ENCODE measurements around the gene DENND1A. TPM values are rescaled to one million over a fixed set of nuclear protein-coding genes. Genes with fewer than 3 reads are reported as not detected.
"Not testable (repeated sequence)": the region's sequence is repeated elsewhere in the genome, so short reads cannot be mapped to it uniquely, and the experiment has no call there.

The DENND1A gene
- total RNA-seq, 1 experiment from 2014 or later: 7.2 TPM

DNA sequence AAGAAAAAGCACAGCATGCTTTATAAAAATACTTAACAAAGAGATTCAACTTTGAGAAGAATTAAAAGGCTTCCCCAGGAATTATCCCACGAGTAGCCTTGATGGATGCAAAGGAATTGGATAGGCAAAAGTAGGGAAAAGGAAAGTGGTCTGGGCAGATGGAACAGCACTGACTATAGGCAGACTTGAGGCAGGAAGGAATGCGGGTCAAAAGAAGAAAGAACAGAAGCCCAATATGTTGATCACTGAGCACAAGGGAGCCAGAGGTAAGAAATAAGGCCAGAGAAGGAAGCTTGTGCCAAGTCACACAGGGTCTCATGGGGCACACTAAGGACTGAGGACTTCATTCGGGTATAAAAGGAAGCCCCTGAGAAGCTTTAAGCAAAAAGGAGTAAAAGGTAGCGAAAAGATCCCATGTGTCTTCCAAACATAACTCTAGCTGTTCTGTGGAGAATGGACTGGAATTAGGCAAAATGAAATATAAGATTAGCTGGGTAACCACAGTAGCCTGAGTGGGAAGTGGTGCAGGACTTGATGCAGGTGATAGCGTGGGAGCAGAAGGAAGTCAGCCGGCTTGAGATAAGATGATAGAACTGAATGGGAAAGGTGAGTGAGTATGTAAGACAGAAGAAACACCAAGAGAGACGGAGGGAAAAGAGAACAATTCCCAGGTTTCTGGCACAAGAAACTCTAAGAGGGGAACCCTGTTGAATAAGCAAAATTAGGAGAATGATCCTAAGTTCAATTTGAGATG is 106.6 kb downstream of the DENND1A start:
- Histone ChIP-seq H3K4me3 (no peak overlapping the region), H3K27me3 (replicated peaks) (no peaks in the 10 kb centered on the region), H3K36me3 (no peaks in the 10 kb centered on the region), H3K9me3 (replicated peaks) (peaks cover 3% of the 10 kb centered on the region; the same call in 1 of the 2 replicates), H3K4me1 (replicated peaks) (no peaks in the 10 kb centered on the region), H3K27ac (no peak overlapping the region)
- no peak for DNase-seq (ENCODE audit: low read depth in 1 of 2, low spot score in 2 of 2)

DNA sequence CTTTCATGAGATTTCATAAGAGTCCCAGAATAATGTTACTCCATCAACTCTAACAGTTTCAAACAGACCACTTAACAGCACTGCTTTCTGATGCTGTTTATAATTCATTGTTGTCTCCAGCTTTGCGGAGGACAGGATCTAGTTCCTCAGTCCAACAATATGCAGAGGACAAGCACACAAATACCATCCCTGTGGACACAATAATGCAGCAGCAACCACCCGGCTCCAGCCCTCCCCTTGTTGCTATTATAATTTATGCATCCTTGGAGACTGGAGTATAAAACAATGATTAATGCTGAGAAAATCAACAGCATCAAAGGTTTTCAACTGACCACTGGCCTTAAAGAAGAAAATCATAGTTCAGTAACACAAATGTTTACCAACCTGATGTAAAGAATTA is 108.3 kb downstream of the DENND1A start:
- DNase-seq (ENCODE audit: low read depth in 1 of 2, low spot score in 2 of 2): no peak
- Histone ChIP-seq H3K27me3 (replicated peaks) (no peaks in the 10 kb centered on the region), H3K4me3 (no peak overlapping the region)

DNA sequence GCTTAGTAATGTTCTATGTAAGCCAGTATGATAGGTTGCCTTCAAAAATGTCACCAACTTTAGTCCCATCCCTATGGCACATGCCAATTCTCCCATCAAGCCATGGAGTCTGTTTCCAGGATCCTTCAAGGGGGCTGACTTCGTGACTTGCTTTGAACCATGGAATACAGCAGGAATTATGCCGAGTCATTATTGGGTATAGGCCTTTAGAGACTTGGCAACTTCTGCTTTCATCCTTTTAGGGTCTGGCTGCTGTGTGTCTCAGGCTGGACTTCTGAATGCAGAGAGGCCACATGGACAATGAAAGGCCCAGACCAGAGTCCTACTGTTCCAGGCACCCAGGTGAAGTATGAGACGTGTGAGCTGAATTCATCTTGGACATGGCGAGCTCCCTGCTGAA is 109.8 kb downstream of the DENND1A start:
- Histone ChIP-seq H3K27ac (no peak overlapping the region), H3K4me1 (replicated peaks) (no peaks in the 10 kb centered on the region), H3K36me3 (no peaks in the 10 kb centered on the region), H3K9me3 (replicated peaks) (no peaks in the 10 kb centered on the region), H3K4me3 (no peak overlapping the region), H3K27me3 (replicated peaks) (no peaks in the 10 kb centered on the region)
- DNase-seq (ENCODE audit: low read depth in 1 of 2, low spot score in 2 of 2): no peak

More for the DNA sequence above, 108.3 kb downstream of the DENND1A start:
- Histone ChIP-seq H3K4me1 (replicated peaks) (no peaks in the 10 kb centered on the region), H3K36me3 (no peaks in the 10 kb centered on the region), H3K27ac (no peak overlapping the region), H3K9me3 (replicated peaks) (no peaks in the 10 kb centered on the region)

DNA sequence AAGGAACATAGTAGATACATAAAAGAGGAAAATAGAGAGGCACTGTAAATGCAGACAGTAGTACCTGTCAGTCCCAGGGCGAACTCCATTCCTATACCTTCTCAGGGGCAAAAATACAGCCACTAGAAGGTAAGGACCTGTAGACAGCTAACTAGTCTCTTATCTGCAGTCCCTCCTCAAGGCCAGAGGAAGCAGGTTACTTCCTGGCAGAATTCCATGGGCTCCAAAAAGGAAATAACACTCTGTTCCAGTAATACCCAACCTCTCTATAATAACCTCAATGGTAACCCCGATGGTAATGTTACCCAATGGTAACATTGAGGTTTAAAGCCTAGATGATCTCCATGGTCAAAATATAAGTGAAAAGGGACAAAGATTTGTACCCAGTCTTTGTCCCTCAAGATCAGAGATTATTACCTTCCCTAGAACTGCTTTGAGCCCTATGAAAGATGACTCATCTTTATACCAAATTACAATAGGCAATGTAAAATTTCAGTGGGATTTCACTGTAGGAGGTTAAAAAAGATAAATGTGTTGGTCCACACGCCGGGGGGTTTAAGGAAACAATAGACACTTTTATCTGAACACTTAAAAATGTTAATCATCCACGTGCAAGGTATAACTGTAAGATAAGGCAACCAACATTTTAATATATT is 113.0 kb downstream of the DENND1A start:
- DNase-seq (ENCODE audit: low read depth in 1 of 2, low spot score in 2 of 2): no peak
- Histone ChIP-seq H3K4me3 (no peak overlapping the region), H3K27me3 (replicated peaks) (0 out of 2 replicates have a peak, but pooled peaks cover 2% of the 10 kb centered on the region), H3K9me3 (replicated peaks) (no peaks in the 10 kb centered on the region), H3K4me1 (replicated peaks) (no peaks in the 10 kb centered on the region), H3K27ac (no peak overlapping the region), H3K36me3 (no peaks in the 10 kb centered on the region)

DNA sequence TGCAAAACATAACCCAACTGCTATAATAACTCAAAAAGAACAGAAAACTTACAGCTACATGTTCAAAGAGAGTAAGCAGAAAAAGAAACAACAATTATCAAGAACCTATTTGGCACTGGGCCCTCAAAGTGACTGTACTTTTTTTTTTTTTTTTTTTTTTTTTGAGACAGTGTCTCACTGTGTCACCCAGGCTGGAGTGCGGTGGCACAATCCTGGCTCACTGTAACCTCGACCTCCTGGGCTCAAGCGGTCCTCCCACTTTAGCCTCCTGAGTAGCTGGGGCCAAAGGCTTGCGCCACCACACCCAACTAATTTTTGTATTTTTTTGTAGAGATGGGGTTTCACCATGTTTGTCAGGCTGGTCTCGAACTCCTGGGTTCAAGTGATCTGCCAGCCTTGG is 114.1 kb downstream of the DENND1A start:
- H3K27ac ChIP-seq; H3K4me1 ChIP-seq (replicated peaks); DNase-seq (ENCODE audit: low read depth in 1 of 2, low spot score in 2 of 2); H3K36me3 ChIP-seq; H3K4me3 ChIP-seq; H3K27me3 ChIP-seq (replicated peaks); H3K9me3 ChIP-seq (replicated peaks): not testable (repeated sequence)

DNA sequence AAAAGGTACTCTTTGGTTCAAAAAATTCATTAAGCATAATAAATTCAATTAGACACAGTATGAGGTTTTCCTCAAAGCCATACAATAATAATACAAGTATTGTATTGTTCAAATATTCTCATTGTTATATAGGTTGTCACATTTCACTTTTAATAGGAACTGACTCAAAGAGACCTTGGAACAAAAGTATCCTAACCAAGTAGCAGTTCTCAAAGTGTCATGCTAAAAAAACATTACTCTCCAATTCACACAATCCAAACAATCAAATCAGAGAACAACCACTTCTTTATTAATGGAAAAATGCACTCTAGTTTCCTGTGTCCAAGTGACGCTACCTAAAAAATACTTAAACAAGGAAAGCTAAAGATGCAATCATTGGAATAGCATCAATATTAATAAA is 115.4 kb downstream of the DENND1A start:
- Histone ChIP-seq H3K4me3 (no peak overlapping the region), H3K36me3 (no peaks in the 10 kb centered on the region), H3K27me3 (replicated peaks) (0 out of 2 replicates have a peak, but pooled peaks cover 2% of the 10 kb centered on the region), H3K4me1 (replicated peaks) (no peaks in the 10 kb centered on the region), H3K27ac (no peak overlapping the region), H3K9me3 (replicated peaks) (no peaks in the 10 kb centered on the region)
- no peak for DNase-seq (ENCODE audit: low read depth in 1 of 2, low spot score in 2 of 2)

DNA sequence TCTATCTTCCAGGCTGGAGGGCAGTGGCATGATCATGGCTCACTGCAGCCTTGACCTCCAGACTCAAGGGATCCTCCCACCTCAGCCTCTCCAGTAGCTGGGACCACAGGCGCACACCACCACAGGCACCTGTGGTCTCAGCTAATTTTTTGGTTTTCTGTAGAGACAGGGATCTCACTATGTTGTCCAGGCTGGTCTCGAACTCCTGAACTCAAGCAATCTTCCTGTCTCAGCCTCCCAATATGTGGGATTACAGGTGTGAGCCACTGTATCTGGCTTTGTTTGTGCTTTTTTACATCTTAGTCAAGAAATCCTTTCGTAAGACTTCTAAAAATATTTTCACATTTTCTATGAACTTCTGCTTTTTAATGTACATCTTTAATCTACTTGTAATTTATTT is 116.9 kb downstream of the DENND1A start:
- DNase-seq (ENCODE audit: low read depth in 1 of 2, low spot score in 2 of 2): no peak
- Histone ChIP-seq H3K9me3 (replicated peaks) (no peaks in the 10 kb centered on the region), H3K4me3 (no peak overlapping the region), H3K27ac (no peak overlapping the region), H3K27me3 (replicated peaks) (0 out of 2 replicates have a peak, but pooled peaks cover 2% of the 10 kb centered on the region), H3K36me3 (no peaks in the 10 kb centered on the region), H3K4me1 (replicated peaks) (no peaks in the 10 kb centered on the region)

DNA sequence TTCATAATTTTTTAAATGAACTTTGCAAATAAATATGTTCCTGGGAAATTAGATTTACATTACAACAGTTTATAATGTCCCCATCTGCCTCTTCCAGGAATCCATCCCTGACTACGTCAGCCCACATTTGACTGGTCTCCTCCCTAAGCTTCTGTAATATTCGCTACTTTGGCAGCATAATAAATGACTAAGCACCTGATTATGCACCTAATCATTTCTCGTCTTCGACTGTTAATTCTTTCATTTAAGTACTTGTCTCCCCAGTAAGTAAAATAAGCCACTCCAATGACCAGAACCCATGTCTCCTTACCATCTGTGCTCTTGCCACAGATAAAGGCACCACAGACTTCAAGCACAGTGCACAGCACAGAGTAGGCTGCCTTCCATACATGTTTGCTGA is 122.7 kb downstream of the DENND1A start:
- no peak for DNase-seq (ENCODE audit: low read depth in 1 of 2, low spot score in 2 of 2)
- H3K36me3 ChIP-seq: no peaks in the 10 kb centered on the region
- H3K27me3 ChIP-seq (replicated peaks): no peaks in the 10 kb centered on the region
- H3K27ac ChIP-seq: no peak overlapping the region
- no peak overlapping the region for H3K4me3 ChIP-seq
- H3K4me1 ChIP-seq (replicated peaks): no peaks in the 10 kb centered on the region
- H3K9me3 ChIP-seq (replicated peaks): no peaks in the 10 kb centered on the region

DNA sequence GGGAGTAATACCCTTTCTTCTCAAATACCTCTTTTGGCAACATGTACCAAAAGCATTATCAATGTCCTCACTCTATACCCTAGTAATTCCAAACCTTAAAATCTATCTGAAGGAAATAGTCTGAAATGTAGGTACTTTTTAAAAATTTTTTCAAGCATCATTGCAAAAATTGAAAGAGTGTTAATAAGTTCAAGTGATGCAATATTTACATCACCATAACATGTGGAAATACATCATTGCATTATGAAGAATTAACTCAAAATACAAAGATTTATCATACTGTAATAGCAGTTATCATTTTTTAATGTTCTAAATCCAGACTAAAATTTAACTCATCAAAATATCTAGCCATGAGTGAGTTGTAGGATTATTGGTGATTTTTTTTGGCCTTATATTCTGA is 123.1 kb downstream of the DENND1A start:
- H3K27ac ChIP-seq: no peak overlapping the region
- no peak for DNase-seq (ENCODE audit: low read depth in 1 of 2, low spot score in 2 of 2)

DNA sequence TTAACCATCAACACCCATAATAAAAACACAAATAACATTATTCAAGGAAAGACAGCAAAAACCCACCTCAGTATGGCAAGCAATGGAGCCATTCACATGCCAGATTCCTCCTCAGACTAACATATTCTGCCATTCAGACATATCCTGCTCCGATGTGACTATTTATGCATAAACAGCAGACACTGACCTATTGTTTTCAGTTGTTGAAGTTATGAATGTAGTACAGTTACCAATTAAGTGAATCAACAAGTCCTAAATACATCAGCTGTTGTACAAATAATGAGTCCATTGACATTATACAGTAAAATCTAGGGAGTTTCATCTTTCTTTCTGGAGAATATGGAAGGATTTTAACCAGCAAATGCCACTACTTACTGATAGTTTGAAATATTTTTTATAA is 131.7 kb downstream of the DENND1A start:
- Histone ChIP-seq H3K9me3 (replicated peaks) (no peaks in the 10 kb centered on the region), H3K36me3 (no peaks in the 10 kb centered on the region), H3K27me3 (replicated peaks) (no peaks in the 10 kb centered on the region), H3K4me1 (replicated peaks) (no peaks in the 10 kb centered on the region), H3K27ac (no peak overlapping the region), H3K4me3 (no peak overlapping the region)
- DNase-seq (ENCODE audit: low read depth in 1 of 2, low spot score in 2 of 2): no peak

More for the DNA sequence above, 123.1 kb downstream of the DENND1A start:
- Histone ChIP-seq H3K36me3 (no peaks in the 10 kb centered on the region), H3K4me3 (no peak overlapping the region), H3K4me1 (replicated peaks) (no peaks in the 10 kb centered on the region), H3K9me3 (replicated peaks) (no peaks in the 10 kb centered on the region), H3K27me3 (replicated peaks) (no peaks in the 10 kb centered on the region)

DNA sequence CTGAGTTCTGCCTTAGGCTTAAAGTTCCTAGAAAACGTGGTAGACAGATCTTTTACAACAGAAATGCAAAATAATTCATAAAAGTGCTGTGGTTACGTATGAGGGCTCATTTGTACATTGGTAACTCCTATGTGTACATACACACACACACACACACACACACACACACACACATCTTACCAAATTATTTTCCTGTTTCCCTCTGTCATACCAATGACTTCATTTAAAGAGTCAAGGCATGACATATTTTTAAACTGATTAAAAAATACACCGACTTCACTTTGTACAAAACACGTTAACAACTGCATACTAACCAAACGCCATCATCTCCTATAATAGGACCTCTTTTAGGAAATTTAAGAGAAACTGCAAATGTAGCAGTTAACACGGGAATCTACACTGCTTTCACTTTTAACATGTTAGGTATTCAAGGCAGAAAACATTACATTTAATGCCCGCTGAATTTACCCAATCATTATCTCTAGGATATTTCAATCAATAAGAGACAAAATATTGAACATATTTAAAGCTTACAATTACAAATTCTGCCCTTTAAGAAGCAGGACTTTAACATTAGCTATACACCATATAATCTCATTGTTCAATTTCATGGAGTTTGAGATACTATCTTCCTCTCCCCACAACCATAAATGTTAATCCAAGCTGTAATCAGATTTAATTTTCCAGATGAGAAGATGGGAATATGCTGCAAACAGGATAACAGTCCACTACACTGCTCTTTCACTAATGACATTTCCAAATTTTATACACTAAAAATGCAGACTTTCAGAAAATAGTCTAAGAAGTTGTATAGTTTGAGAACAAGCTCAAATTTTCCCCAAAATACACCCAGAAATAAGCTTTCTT is 133.1 kb downstream of the DENND1A start:
- H3K27ac ChIP-seq: no peak overlapping the region
- no peaks in the 10 kb centered on the region for H3K27me3 ChIP-seq (replicated peaks)
- H3K4me3 ChIP-seq: no peak overlapping the region
- H3K4me1 ChIP-seq (replicated peaks): no peaks in the 10 kb centered on the region
- no peaks in the 10 kb centered on the region for H3K9me3 ChIP-seq (replicated peaks)
- no peak for DNase-seq (ENCODE audit: low read depth in 1 of 2, low spot score in 2 of 2)
- no peaks in the 10 kb centered on the region for H3K36me3 ChIP-seq

DNA sequence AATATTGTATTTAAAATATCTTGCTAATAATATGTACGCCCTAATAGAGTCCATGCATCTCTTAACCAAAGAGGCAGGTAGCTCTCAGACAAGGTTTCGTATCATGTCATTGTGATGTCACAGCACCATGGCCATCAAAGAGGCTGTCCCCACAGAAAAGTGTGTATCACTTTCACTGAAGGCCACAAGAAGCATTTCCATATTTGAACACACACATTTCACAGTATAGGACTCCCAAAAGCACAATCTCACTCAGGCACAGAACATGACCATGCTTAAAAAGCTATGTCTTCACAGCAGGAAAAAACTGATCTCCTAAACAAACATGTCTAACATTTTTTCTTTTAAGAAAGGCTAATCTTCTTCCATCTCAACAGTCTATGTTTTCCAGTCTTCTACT is 133.8 kb downstream of the DENND1A start:
- H3K27me3 ChIP-seq (replicated peaks): no peaks in the 10 kb centered on the region
- H3K36me3 ChIP-seq: no peaks in the 10 kb centered on the region
- H3K4me1 ChIP-seq (replicated peaks): no peaks in the 10 kb centered on the region
- H3K27ac ChIP-seq: no peak overlapping the region
- no peak for DNase-seq (ENCODE audit: low read depth in 1 of 2, low spot score in 2 of 2)
- H3K9me3 ChIP-seq (replicated peaks): no peaks in the 10 kb centered on the region
- no peak overlapping the region for H3K4me3 ChIP-seq

DNA sequence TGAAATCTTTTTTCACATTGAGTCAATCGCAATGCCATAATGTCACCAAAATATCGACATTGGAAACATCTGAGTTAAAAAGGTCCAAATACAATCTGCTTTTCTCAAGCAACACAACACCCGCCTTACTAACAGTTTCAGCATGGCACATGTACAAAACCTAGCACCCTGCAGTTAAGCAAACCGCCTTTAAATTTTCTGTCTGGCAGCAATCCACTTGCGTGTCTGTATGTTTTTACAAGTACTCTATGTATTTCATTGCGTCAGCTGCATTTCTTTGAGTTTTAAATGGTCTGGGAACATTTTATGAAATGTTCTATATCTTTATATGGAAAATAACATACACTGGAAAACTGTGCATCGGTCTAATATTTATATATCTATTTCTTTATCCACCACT is 134.6 kb downstream of the DENND1A start:
- Histone ChIP-seq H3K9me3 (replicated peaks) (no peaks in the 10 kb centered on the region), H3K27ac (no peak overlapping the region), H3K36me3 (no peaks in the 10 kb centered on the region), H3K27me3 (replicated peaks) (no peaks in the 10 kb centered on the region), H3K4me3 (no peak overlapping the region), H3K4me1 (replicated peaks) (no peaks in the 10 kb centered on the region)
- no peak for DNase-seq (ENCODE audit: low read depth in 1 of 2, low spot score in 2 of 2)

DNA sequence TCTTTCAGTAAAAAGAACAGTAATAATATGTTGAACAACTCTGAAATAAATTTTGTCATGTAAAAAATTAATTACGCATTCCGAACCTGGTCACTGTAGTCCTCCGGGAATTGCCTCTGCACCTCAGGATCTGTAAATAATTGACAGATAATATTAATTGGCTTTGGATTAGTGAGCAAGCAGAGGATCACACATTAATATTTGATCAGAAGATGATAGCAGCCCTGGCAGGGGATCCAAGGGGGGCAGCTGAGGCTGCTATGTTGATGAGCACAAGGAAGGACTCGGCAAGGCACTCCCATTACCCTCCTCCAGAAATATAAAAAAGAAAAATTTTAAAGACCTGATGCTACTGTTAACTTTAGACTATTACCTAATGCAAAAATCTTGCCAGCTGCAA is 137.4 kb downstream of the DENND1A start:
- Histone ChIP-seq H3K9me3 (replicated peaks) (no peaks in the 10 kb centered on the region), H3K27ac (no peak overlapping the region), H3K36me3 (no peaks in the 10 kb centered on the region), H3K4me1 (replicated peaks) (no peaks in the 10 kb centered on the region), H3K4me3 (no peak overlapping the region), H3K27me3 (replicated peaks) (no peaks in the 10 kb centered on the region)
- no peak for DNase-seq (ENCODE audit: low read depth in 1 of 2, low spot score in 2 of 2)
